Neural progenitor cell (in vitro differentiated cells): ENCODE data around the gene IL23R. TPM values are rescaled to one million over a fixed set of nuclear protein-coding genes. Genes with fewer than 3 reads are reported as not detected.

Source experiments
- DNase-seq: peaks from one replicate; pipeline ENCODE4 v3.0.0-alpha.2; 2016; ENCODE audit warnings: low spot score
- H2AFZ ChIP-seq: fragments of 200-600 bp; sonication (generic); replicated peaks from 2 replicates; pipeline ENCODE4 v1.6.1; 2016; ENCODE audit warnings: antibody characterized with exemption
- H3F3A ChIP-seq: fragments of 200-600 bp; sonication (generic); 2 replicates; pipeline ENCODE4 v1.6.1; 2016; ENCODE audit warnings: antibody characterized with exemption, low read depth
- H3K27ac ChIP-seq: fragments of 200-600 bp; sonication (generic); 2 replicates; pipeline ENCODE4 v1.5.1; 2016; ENCODE audit warnings: mild to moderate bottlenecking
- H3K27me3 ChIP-seq: fragments of 200-600 bp; sonication (generic); 2 replicates; pipeline ENCODE4 v1.6.1; 2016; ENCODE audit warnings: mild to moderate bottlenecking, moderate library complexity
- H3K36me3 ChIP-seq: fragments of 200-600 bp; sonication (generic); 2 replicates; pipeline ENCODE4 v1.5.1; 2016
- H3K4me1 ChIP-seq: fragments of 200-600 bp; sonication (generic); 2 replicates; pipeline ENCODE4 v1.6.1; 2016; ENCODE audit warnings: mixed run types
- H3K4me2 ChIP-seq: fragments of 200-600 bp; sonication (generic); 2 replicates; pipeline ENCODE4 v1.6.1; 2016
- H3K4me3 ChIP-seq: fragments of 200-600 bp; sonication (generic); 2 replicates; pipeline ENCODE4 v1.5.1; 2016
- H3K79me2 ChIP-seq: fragments of 200-600 bp; sonication (generic); 2 replicates; pipeline ENCODE4 v1.6.1; 2016; ENCODE audit warnings: low read depth
- H3K9ac ChIP-seq: fragments of 200-600 bp; sonication (generic); 2 replicates; pipeline ENCODE4 v1.6.1; 2016
- H3K9me3 ChIP-seq: fragments of 200-600 bp; sonication (generic); 2 replicates; pipeline ENCODE4 v1.5.1; 2016; ENCODE audit warnings: low read depth
- H4K20me1 ChIP-seq: fragments of 200-600 bp; sonication (generic); 2 replicates; pipeline ENCODE4 v1.6.1; 2016; ENCODE audit warnings: low read depth
- H3K27ac Mint-ChIP-seq: 3 replicates; pipeline ENCODE4 v1.8.0; 2021; ENCODE audit warnings: mixed read lengths
- H3K27me3 Mint-ChIP-seq: 2 replicates; pipeline ENCODE4 v1.8.0; 2022; ENCODE audit warnings: low read depth, mild to moderate bottlenecking, inconsistent platforms, moderate library complexity, mixed read lengths; ENCODE audit not compliant: insufficient read depth
- H3K36me3 Mint-ChIP-seq: 3 replicates; pipeline ENCODE4 v1.8.0; 2021; ENCODE audit warnings: mixed read lengths
- H3K4me1 Mint-ChIP-seq: 3 replicates; pipeline ENCODE4 v1.8.0; 2021; ENCODE audit warnings: mixed read lengths
- H3K4me3 Mint-ChIP-seq: 3 replicates; pipeline ENCODE4 v1.8.0; 2021; ENCODE audit warnings: mild to moderate bottlenecking, moderate library complexity, mixed read lengths
- H3K9me3 Mint-ChIP-seq: 3 replicates; pipeline ENCODE4 v1.8.0; 2020; ENCODE audit warnings: mixed read lengths
- CTCF ChIP-seq: fragments of 200-600 bp; sonication (generic); IDR thresholded peaks from 2 replicates; pipeline ENCODE4 v1.5.1; 2017; ENCODE audit warnings: antibody characterized with exemption, mild to moderate bottlenecking
- EZH2 ChIP-seq: fragments of 200-600 bp; sonication (generic); IDR thresholded peaks from 2 replicates; pipeline ENCODE4 v1.6.1; 2017; ENCODE audit warnings: antibody characterized with exemption, mild to moderate bottlenecking, moderate library complexity
- EZH2phosphoT487 ChIP-seq: fragments of 200-600 bp; sonication (generic); IDR thresholded peaks from 2 replicates; pipeline ENCODE4 v1.6.1; 2017; ENCODE audit warnings: antibody characterized with exemption
- total RNA-seq: library from RNA; depleted of rRNA; stranded (reverse); fragments of >200 nt; gene quantifications from 2 replicates; pipeline ENCODE4 v1.2.3, GENCODE V29; 2015; ENCODE audit warnings: low replicate concordance

IL23R gene
- total RNA-seq, 1 donor from 2014 or later = not detected

- no peak overlapping the region for H3K27ac Mint-ChIP-seq
- no peaks in the 10 kb centered on the region for H3K36me3 ChIP-seq
- TF ChIP-seq EZH2phosphoT487 (no peak), EZH2 (no peak), CTCF (no peak)
Observed at GRCh38 chr1:67241200-67241746, 75.0 kb downstream of the IL23R start.

GRCh38 chr1:67242016-67242415 is 75.8 kb downstream of the IL23R start:
- Mint-ChIP-seq H3K4me1 (no peaks in the 10 kb centered on the region), H3K36me3 (no peaks in the 10 kb centered on the region), H3K27ac (no peak overlapping the region), H3K9me3 (peaks cover 11% of the 10 kb centered on the region), H3K4me3 (no peak overlapping the region), H3K27me3 (peaks cover 2% of the 10 kb centered on the region)
- no peak for DNase-seq
- Histone ChIP-seq H3K27ac (no peak overlapping the region), H3K4me1 (no peaks in the 10 kb centered on the region), H3K36me3 (no peaks in the 10 kb centered on the region), H3K9me3 (no peaks in the 10 kb centered on the region), H3K27me3 (no peaks in the 10 kb centered on the region), H3K79me2 (no peaks in the 10 kb centered on the region), H3K4me3 (no peak overlapping the region), H3K9ac (no peak overlapping the region), H4K20me1 (no peaks in the 10 kb centered on the region), H2AFZ (no peak overlapping the region), H3F3A (no peaks in the 10 kb centered on the region), H3K4me2 (no peak overlapping the region)
- TF ChIP-seq CTCF (no peak), EZH2 (no peak), EZH2phosphoT487 (no peak)

More at GRCh38 chr1:67241200-67241746, 75.0 kb downstream of the IL23R start:
- no peaks in the 10 kb centered on the region for H3K27me3 ChIP-seq
- Mint-ChIP-seq H3K4me3 (no peak overlapping the region), H3K27me3 (peaks cover 2% of the 10 kb centered on the region), H3K9me3 (peaks cover 7% of the 10 kb centered on the region), H3K36me3 (no peaks in the 10 kb centered on the region), H3K4me1 (no peaks in the 10 kb centered on the region)
- no peaks in the 10 kb centered on the region for H3K9me3 ChIP-seq
- no peaks in the 10 kb centered on the region for H3F3A ChIP-seq
- no peaks in the 10 kb centered on the region for H3K79me2 ChIP-seq
- H3K4me2 ChIP-seq = no peak overlapping the region
- H4K20me1 ChIP-seq = no peaks in the 10 kb centered on the region
- no peak overlapping the region for H3K9ac ChIP-seq
- H3K4me1 ChIP-seq = no peaks in the 10 kb centered on the region
- no peak overlapping the region for H2AFZ ChIP-seq
- H3K27ac ChIP-seq = no peak overlapping the region
- H3K4me3 ChIP-seq = no peak overlapping the region
- no peak for DNase-seq

GRCh38 chr1:67250051-67250653 is 83.9 kb downstream of the IL23R start:
- Histone ChIP-seq H3K4me2 (no peak overlapping the region), H3K9ac (no peak overlapping the region), H3F3A (no peaks in the 10 kb centered on the region), H3K27me3 (no peaks in the 10 kb centered on the region), H3K36me3 (no peaks in the 10 kb centered on the region), H3K79me2 (no peaks in the 10 kb centered on the region), H2AFZ (no peak overlapping the region), H3K4me1 (no peaks in the 10 kb centered on the region), H4K20me1 (no peaks in the 10 kb centered on the region), H3K4me3 (no peak overlapping the region), H3K27ac (no peak overlapping the region), H3K9me3 (peaks cover 25% of the 10 kb centered on the region)
- Mint-ChIP-seq H3K9me3 (peaks cover 38% of the 10 kb centered on the region), H3K36me3 (no peaks in the 10 kb centered on the region), H3K27me3 (peaks cover 6% of the 10 kb centered on the region), H3K4me1 (no peaks in the 10 kb centered on the region), H3K4me3 (no peak overlapping the region), H3K27ac (no peak overlapping the region)
- TF ChIP-seq EZH2phosphoT487 (no peak), CTCF (no peak), EZH2 (no peak)
- DNase-seq = peak; percentile 34
